ENCODE data around the gene WDR70. TPM values are rescaled to one million over a fixed set of nuclear protein-coding genes. Genes with fewer than 3 reads are reported as not detected.

The WDR70 gene
- total RNA-seq, 4 donors from 2014 or later, result 20.0 to 60.0 (median 23.0) TPM

GRCh38 chr5:37701868-37702267 is 322.8 kb downstream of the WDR70 start:
- H3K27ac ChIP-seq, result no peak overlapping the region
- TF ChIP-seq POLR2AphosphoS5 (IDR thresholded peaks at IDR 0.05) (no peak), CTCF (IDR thresholded peaks at IDR 0.05) (no peak), POLR2A (IDR thresholded peaks at IDR 0.05) (no peak), EP300 (IDR thresholded peaks at IDR 0.05) (no peak)
- H3K27me3 ChIP-seq, result no peaks in the 10 kb centered on the region
- 52% methylated on average over 2 of the region's 2 CpGs for WGBS
- no peaks in the 10 kb centered on the region for H3K9me3 ChIP-seq
- no peak overlapping the region for H3K4me3 ChIP-seq
- no peaks in the 10 kb centered on the region for H3K4me1 ChIP-seq
- peaks cover 25% of the 10 kb centered on the region for H3K36me3 ChIP-seq
- DNase-seq (ENCODE audit: low spot score in 2 of 2), result no peak

GRCh38 chr5:37703841-37704241 is 324.7 kb downstream of the WDR70 start:
- H3K4me1 ChIP-seq, result no peaks in the 10 kb centered on the region
- DNase-seq (ENCODE audit: low spot score in 2 of 2), result no peak
- H3K27ac ChIP-seq, result no peak overlapping the region
- no peaks in the 10 kb centered on the region for H3K9me3 ChIP-seq
- no peak overlapping the region for H3K4me3 ChIP-seq
- H3K27me3 ChIP-seq, result no peaks in the 10 kb centered on the region
- TF ChIP-seq CTCF (IDR thresholded peaks at IDR 0.05) (no peak), POLR2A (IDR thresholded peaks at IDR 0.05) (no peak), POLR2AphosphoS5 (IDR thresholded peaks at IDR 0.05) (no peak), EP300 (IDR thresholded peaks at IDR 0.05) (no peak)
- WGBS, result 89% methylated on average over 4 of the region's 4 CpGs
- peaks cover 25% of the 10 kb centered on the region for H3K36me3 ChIP-seq

GRCh38 chr5:37704406-37704805 is 325.3 kb downstream of the WDR70 start:
- no peak overlapping the region for H3K27ac ChIP-seq
- no peaks in the 10 kb centered on the region for H3K9me3 ChIP-seq
- peaks cover 23% of the 10 kb centered on the region for H3K36me3 ChIP-seq
- no peak overlapping the region for H3K4me3 ChIP-seq
- TF ChIP-seq EP300 (IDR thresholded peaks at IDR 0.05), result no peak
- TF ChIP-seq POLR2AphosphoS5 (IDR thresholded peaks at IDR 0.05), result no peak
- TF ChIP-seq POLR2A (IDR thresholded peaks at IDR 0.05), result no peak
- no peak for TF ChIP-seq CTCF (IDR thresholded peaks at IDR 0.05)
- 89% methylated on average over 5 of the region's 5 CpGs for WGBS
- H3K4me1 ChIP-seq, result no peaks in the 10 kb centered on the region
- H3K27me3 ChIP-seq, result no peaks in the 10 kb centered on the region
- no peak for DNase-seq (ENCODE audit: low spot score in 2 of 2)

GRCh38 chr5:37709020-37709419 is 329.9 kb downstream of the WDR70 start:
- Histone ChIP-seq H3K27ac (no peak overlapping the region), H3K36me3 (no peaks in the 10 kb centered on the region), H3K4me3 (no peak overlapping the region), H3K27me3 (no peaks in the 10 kb centered on the region), H3K9me3 (no peaks in the 10 kb centered on the region), H3K4me1 (no peaks in the 10 kb centered on the region)
- no peak for DNase-seq (ENCODE audit: low spot score in 2 of 2)
- TF ChIP-seq POLR2AphosphoS5 (IDR thresholded peaks at IDR 0.05) (no peak), POLR2A (IDR thresholded peaks at IDR 0.05) (no peak)

GRCh38 chr5:37710965-37711364 is 331.8 kb downstream of the WDR70 start:
- no peak overlapping the region for H3K4me3 ChIP-seq
- DNase-seq (ENCODE audit: low spot score in 2 of 2), result no peak
- no peak for TF ChIP-seq POLR2A (IDR thresholded peaks at IDR 0.05)
- no peak for TF ChIP-seq CTCF (IDR thresholded peaks at IDR 0.05)
- no peak for TF ChIP-seq EP300 (IDR thresholded peaks at IDR 0.05)
- no peak for TF ChIP-seq POLR2AphosphoS5 (IDR thresholded peaks at IDR 0.05)
- H3K27ac ChIP-seq, result no peak overlapping the region
- 91% methylated on average over 2 of the region's 2 CpGs for WGBS
- no peaks in the 10 kb centered on the region for H3K36me3 ChIP-seq
- no peaks in the 10 kb centered on the region for H3K4me1 ChIP-seq
- no peaks in the 10 kb centered on the region for H3K27me3 ChIP-seq
- H3K9me3 ChIP-seq, result no peaks in the 10 kb centered on the region

GRCh38 chr5:37712750-37713149 is 333.6 kb downstream of the WDR70 start:
- 92% methylated on average over 7 of the region's 7 CpGs for WGBS
- no peaks in the 10 kb centered on the region for H3K9me3 ChIP-seq
- no peak overlapping the region for H3K4me3 ChIP-seq
- TF ChIP-seq EP300 (IDR thresholded peaks at IDR 0.05) (no peak), POLR2AphosphoS5 (IDR thresholded peaks at IDR 0.05) (no peak), POLR2A (IDR thresholded peaks at IDR 0.05) (no peak), CTCF (IDR thresholded peaks at IDR 0.05) (no peak)
- no peaks in the 10 kb centered on the region for H3K36me3 ChIP-seq
- DNase-seq (ENCODE audit: low spot score in 2 of 2), result no peak
- H3K27me3 ChIP-seq, result no peaks in the 10 kb centered on the region
- H3K4me1 ChIP-seq, result no peaks in the 10 kb centered on the region
- no peak overlapping the region for H3K27ac ChIP-seq

Measured in suprapubic skin (tissue), 4 donors.